ENCODE data around the gene PARP4. TPM values are rescaled to one million over a fixed set of nuclear protein-coding genes. Genes with fewer than 3 reads are reported as not detected.
"Not testable (repeated sequence)": the region's sequence is repeated elsewhere in the genome, so short reads cannot be mapped to it uniquely, and the experiment has no call there.

The PARP4 gene
- total RNA-seq, 2 donors from 2014 or later = 27.2 to 35.8 TPM

DNA sequence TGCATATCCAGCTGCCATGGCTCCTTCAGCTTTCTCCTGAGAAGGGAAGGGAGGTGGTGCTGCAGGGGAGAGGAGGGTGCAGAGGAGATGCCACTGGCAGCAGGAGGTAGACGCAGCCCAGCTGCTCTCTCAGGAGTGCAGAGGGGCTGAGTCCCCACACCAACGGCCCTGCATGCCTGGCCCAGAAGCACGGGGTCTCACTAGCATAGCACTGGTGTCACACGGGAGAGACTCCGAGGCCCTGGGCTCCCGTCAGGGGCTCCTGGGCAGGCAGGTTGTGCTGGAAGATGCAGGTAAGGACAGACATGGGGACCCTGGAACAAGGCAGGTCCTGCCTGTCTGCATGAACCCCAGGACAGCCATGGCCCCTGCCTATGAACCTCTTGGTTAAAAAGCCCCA lies 123.1 kb downstream of the PARP4 start:
- TF ChIP-seq CTCF (IDR thresholded peaks at IDR 0.05) (no peak), POLR2AphosphoS5 (IDR thresholded peaks at IDR 0.05) (no peak), POLR2A (IDR thresholded peaks at IDR 0.05) (no peak)
- H3K9me3 ChIP-seq = no peaks in the 10 kb centered on the region
- DNase-seq (ENCODE audit: low spot score) = no peak
- no peaks in the 10 kb centered on the region for H3K27me3 ChIP-seq (replicated peaks; ENCODE audit: insufficient read depth)
- no peak overlapping the region for H3K27ac ChIP-seq
- 53% methylated on average over 6 of the region's 6 CpGs for WGBS
- H3K4me1 ChIP-seq (replicated peaks) = no peaks in the 10 kb centered on the region
- no peaks in the 10 kb centered on the region for H3K36me3 ChIP-seq
- intact Hi-C loops (cut with DNase I) = no loop called here
- no peak overlapping the region for H3K4me3 ChIP-seq

DNA sequence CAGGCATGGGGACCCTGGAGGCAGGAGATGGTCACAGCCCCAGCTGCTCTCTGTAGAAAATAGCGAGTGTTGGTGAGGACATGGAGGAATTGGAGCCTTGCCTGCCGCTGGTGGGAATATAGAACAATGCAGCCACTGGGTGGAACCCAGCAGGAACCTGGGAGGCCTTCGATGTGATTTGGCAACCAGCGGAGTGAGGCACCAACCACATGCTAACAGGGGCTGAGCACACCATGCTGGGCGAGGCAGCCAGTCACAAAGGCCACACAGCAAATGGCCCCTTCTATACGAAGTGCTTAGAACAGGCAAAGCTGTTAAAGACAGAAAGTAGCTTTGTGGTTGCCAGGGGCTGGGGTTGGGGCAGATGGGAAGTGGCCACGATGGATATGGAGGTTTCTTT lies 123.8 kb downstream of the PARP4 start:
- H3K27me3 ChIP-seq (replicated peaks; ENCODE audit: insufficient read depth); DNase-seq (ENCODE audit: low spot score); H3K9me3 ChIP-seq; H3K27ac ChIP-seq; H3K36me3 ChIP-seq; H3K4me3 ChIP-seq; intact Hi-C loops (cut with DNase I); H3K4me1 ChIP-seq (replicated peaks): not testable (repeated sequence)
- WGBS = 74% methylated on average over 7 of the region's 7 CpGs

GRCh38 chr13:24386816-24387708 lies 125.5 kb downstream of the PARP4 start:
- intact Hi-C loops (cut with DNase I) = no loop called here
- Histone ChIP-seq H3K27me3 (replicated peaks; ENCODE audit: insufficient read depth) (no peaks in the 10 kb centered on the region), H3K36me3 (no peaks in the 10 kb centered on the region), H3K9me3 (no peaks in the 10 kb centered on the region), H3K4me1 (replicated peaks) (no peaks in the 10 kb centered on the region), H3K27ac (no peak overlapping the region), H3K4me3 (no peak overlapping the region)
- DNase-seq (ENCODE audit: low spot score) = no peak
- 77% methylated on average over 23 of the region's 23 CpGs for WGBS
- TF ChIP-seq CTCF (IDR thresholded peaks at IDR 0.05) = no peak
- TF ChIP-seq POLR2AphosphoS5 (IDR thresholded peaks at IDR 0.05) = no peak
- no peak for TF ChIP-seq POLR2A (IDR thresholded peaks at IDR 0.05)

- Histone ChIP-seq H3K4me1 (replicated peaks) (no peaks in the 10 kb centered on the region), H3K4me3 (no peak overlapping the region), H3K27ac (no peak overlapping the region), H3K36me3 (no peaks in the 10 kb centered on the region), H3K27me3 (replicated peaks; ENCODE audit: insufficient read depth) (no peaks in the 10 kb centered on the region), H3K9me3 (no peaks in the 10 kb centered on the region)
- no peak for DNase-seq (ENCODE audit: low spot score)
- TF ChIP-seq CTCF (IDR thresholded peaks at IDR 0.05) (no peak), POLR2A (IDR thresholded peaks at IDR 0.05) (no peak), POLR2AphosphoS5 (IDR thresholded peaks at IDR 0.05) (no peak)
- whole genome bisulfite sequencing = 91% methylated on average over 10 of the region's 10 CpGs
- intact Hi-C loops (cut with DNase I) = no loop called here
Measured at GRCh38 chr13:24385902-24386301, 126.7 kb downstream of the PARP4 start.

DNA sequence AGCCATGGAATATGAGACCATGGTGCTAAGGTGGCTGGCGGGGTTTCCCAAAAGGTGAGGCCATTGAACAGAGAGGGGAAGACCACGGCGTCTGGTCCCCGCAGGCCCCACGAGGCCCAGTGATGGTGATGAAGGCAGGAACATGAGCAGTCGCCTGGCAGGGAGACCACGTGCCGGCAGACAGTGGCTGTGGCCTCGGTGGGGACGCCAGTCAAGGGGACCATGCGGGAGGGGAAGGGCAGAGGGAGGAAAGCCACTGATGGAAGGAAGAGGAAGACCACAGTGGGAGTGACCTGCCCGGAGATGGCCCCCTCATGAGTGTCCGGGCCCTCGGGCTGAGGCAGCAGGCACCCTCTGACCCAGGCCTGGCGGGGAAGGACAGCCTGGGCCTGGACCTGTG lies 127.6 kb downstream of the PARP4 start:
- H3K36me3 ChIP-seq; H3K4me3 ChIP-seq; H3K27me3 ChIP-seq (replicated peaks; ENCODE audit: insufficient read depth); H3K9me3 ChIP-seq; H3K27ac ChIP-seq; DNase-seq (ENCODE audit: low spot score); H3K4me1 ChIP-seq (replicated peaks); intact Hi-C loops (cut with DNase I): not testable (repeated sequence)
- WGBS = 94% methylated on average over 15 of the region's 15 CpGs

DNA sequence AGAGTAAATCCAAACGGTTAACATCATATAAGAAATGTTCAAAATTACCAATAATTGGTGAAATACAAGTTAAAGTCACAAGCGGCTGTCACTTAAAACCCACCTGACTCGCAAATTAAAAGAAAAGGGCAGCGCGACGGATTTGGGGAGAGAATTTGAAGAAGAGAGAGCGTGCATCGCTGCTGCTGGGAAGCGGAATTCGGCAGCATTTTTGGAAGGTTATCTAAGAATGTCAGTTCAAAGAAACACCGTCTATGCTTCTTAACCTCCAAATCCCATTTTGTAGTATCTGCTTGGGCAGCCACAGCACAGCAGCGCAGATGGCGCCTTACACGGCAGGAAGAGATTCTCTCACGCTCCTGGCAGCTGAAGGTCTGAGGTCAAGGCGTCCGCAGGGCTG lies 128.5 kb downstream of the PARP4 start:
- DNase-seq (ENCODE audit: low spot score); H3K27ac ChIP-seq; H3K27me3 ChIP-seq (replicated peaks; ENCODE audit: insufficient read depth); intact Hi-C loops (cut with DNase I); H3K4me1 ChIP-seq (replicated peaks); H3K4me3 ChIP-seq; H3K9me3 ChIP-seq; H3K36me3 ChIP-seq: not testable (repeated sequence)
- WGBS = 90% methylated on average over 17 of the region's 17 CpGs
